GM18868 (cell line): ENCODE results near the gene BCL11B.
"Not testable (repeated sequence)": the region's sequence is repeated elsewhere in the genome, so short reads cannot be mapped to it uniquely, and the experiment has no call there.

Source experiments
- ATAC-seq: cut with Tn5 transposase; IDR thresholded peaks from one replicate; pipeline ENCODE4 v1.9.1; 2021; ENCODE audit warnings: mild to moderate bottlenecking, moderate library complexity; ENCODE audit not compliant: unreplicated experiment

The BCL11B gene

DNA sequence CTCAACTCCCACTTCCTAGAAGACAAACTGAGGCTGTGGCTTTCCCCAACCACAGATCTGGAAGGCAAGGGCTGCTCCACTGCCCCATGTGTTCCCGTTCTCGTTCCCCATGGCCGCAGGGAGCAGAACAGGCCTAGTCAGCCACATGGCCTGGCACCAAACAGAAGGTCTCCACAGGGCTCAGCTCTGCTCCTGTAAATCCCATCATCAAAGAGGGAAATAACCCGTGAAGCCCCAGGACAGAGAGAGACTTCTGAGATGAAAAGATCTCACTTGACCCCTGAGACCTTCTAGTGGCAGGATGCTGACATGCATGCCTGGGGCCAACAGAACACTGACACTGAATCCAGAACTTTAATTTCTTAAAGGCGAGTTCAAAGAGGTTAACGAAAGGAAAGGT lies 68.9 kb downstream of the BCL11B start:
- no peak for ATAC-seq

DNA sequence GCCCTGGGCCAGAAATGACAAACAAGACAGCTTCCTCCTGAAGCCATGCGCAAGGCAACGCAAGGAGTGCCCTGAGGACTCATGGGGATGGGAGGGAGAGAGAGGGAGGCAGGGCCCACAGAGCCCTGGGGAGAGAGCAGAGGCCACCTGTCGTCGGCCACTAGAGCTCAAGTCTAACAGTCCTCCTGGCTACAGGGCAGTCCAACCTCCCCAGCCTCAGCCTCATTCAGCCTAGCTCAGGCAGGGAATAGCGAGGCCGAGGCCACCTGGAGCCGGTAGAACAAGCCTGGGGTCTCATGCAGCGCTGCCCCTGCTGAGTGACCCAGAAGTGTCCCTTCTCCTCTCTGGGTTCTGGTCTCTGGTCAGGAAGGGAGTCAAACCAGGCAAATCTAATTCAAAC lies 69.5 kb downstream of the BCL11B start:
- ATAC-seq: no peak

DNA sequence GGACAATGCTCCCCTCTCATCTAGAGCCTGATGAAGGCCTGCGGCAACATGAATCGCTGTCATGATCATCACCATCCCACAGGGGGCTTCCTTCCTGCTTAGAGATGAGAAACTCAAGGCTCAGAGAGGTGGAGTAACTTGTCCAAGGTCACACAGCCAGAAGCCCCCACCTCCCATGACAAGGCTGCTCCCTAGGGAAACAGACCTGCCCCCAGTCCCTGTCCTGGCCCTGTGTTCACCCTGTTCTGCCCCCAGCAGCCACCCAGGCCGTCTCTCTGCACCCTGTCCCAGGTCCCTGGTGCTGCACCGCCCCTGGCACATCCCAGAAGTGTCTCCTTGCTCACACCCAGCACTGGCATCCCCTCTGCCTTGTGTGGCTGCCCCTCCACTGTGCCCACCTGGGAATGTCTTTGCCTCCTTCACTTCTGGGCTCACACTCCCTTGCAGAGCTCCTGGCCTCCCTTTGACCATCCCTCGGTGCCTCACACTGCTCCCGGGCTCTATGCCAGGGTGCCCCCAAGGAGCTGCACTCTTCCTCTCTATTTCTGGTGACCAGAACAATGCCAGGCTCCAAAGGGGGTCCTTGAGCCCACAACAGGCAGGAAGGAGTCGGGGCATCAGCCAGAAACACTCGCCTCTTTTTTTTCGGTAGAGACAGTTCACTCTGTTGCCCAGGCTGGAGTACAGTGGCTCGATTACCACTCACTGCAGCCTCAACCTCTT lies 70.5 kb downstream of the BCL11B start:
- ATAC-seq: no peak

DNA sequence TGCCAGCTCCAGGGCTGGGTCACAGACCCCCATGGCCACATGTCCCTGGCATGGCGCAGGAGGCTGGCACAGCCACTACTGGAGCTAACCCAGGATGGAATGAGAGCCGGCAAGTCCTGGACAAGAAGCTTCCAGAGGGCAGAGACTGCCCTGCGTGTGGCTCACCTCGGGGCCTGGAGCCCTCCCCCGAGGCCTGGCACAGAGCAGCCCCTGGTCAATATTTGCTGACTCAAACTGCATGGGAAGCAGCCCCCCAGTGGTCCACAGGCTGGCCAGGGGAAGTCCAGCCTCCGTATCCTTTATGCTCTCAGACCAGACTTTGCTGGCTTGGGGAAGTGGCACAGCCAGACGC lies 71.4 kb downstream of the BCL11B start:
- ATAC-seq: no peak

DNA sequence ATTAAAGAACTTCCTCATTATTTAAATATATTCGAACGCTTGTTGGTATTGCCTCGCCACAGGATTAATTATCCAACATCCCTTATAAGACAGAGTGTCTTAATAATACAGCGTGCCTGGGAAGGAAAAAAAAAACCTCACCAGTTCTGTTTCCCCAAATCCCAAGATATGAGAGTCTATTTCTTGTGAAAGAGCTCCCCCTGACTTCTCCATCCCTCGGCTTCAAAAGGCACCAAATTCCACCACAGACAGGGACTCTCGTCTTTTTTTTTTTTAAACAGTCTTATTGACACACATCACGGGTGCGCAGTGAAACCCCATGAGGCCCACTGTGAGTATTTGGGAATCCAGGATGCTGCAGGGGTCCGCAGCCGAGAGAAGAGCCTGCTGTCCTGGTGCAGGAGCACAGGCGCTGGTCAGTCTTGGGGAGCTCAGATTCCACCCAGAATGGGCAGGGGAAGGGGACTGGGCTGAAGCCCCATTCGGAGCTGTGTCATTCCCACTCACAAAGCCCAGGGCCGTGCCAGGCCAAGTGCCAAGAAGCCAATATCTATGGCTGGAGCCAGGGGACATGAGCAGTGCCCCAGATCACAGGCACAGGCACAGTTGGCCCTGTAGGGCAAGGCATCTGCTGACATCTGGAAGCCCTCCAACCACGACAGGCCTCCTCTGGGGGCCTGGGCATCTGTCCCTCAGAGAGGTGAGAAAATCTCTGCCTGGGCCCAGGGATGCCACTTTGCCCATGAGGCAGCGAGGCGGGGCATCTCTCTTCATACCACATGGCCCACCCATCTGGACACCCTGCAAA lies 71.9 kb downstream of the BCL11B start:
- no peak for ATAC-seq

DNA sequence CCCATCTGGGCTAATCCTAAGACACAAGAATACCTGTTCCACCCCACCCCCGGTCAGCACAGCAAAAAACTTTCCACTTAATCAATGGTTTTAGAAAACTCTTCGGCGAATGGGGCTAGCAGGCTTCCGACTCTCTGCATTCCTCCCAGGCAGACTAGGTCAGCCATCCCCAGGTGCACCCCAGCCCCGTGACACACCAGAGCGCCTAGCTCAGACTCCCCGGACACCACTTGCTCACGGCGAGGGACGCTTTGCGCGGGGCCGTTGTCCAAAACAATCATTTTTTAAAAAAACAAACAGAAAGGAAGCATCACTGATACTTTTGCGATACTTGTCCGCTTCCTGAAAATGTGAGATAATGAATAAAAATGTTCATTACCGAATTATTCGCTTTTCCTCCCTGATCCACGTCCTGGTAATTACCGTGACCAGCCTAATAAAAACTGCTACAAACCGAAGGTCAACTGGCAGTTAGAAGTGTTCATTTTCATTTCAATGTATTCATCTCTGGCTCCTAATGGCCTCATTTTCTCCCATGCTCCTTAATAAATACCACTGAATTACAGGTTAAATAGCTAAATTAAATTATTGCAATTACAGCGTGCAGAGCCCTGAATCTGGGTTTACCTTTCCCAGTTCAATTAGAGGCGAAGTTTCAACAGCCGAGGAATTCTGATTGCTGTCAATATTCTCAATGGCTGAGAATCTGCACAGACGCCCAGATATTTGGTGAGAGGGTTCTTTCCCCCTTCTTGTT lies 73.1 kb downstream of the BCL11B start:
- no peak for ATAC-seq

DNA sequence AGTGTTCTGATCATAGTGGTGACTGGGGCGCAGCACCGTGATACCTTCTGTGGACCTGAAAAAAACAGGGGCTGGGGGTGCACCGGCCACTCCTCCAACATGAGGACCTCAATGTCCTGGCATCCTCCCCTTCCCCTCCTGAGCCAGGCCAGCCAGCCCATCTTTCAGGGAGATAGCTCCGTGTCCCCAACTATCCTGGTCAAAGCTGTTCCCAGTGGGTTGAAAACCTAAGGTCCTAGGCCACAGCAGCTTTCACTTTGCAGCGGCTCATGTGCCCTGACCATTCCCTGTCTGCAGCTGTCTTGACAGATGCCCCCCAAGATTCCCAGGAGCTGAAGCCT lies 75.7 kb downstream of the BCL11B start:
- ATAC-seq: no peak

DNA sequence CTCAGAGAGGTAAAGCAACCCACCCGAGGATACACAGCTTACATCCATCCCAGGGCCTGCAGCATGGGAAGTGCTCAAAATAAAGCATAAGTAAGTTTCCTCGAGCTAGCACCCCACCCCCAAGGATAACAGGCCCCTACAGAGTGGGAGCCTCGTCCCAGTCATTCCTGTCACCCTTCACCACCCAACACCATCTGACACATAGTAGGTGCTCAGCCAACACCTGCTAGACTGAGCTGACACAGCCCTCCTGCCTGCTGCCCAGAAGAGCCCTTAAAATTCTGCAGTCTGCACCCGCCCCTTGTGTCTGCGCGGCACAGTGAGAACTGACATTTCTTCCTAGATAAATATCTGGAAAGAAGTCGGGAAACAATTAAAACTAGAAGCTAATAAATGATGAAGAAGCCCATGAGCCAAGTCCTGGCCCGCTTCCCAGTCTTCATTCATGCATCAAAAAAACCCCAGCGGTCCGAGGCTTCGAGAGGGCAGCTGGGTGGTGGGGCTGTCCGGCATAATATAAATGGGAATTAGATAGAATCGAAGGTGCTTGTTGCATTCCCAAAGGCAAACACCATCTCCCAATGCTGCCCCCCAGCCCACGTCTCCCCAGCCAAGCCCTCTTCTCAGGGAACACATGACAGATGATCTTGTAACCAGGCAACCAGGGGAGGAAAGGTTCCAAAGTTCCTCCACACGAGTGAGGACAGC lies 76.2 kb downstream of the BCL11B start:
- ATAC-seq: no peak

DNA sequence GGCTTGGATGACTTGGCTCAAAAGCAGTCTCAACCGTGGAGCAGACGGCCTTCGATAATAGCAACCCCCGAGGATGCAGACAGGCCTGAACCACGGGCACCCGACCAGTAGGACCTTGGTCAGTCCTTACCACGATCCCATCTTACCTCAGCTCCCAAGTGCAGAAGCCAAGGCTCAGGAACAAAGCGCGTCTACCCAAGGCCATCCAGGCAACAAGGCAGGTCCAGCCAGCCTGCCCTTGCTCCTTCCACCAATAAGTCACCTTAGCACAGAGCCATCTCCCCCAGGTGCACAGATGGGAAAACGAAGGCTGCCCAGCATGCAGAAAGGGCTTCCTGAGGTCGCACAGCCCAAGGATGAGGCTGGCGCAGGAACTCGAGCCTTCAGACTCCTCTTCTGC lies 77.3 kb downstream of the BCL11B start:
- ATAC-seq: no peak

DNA sequence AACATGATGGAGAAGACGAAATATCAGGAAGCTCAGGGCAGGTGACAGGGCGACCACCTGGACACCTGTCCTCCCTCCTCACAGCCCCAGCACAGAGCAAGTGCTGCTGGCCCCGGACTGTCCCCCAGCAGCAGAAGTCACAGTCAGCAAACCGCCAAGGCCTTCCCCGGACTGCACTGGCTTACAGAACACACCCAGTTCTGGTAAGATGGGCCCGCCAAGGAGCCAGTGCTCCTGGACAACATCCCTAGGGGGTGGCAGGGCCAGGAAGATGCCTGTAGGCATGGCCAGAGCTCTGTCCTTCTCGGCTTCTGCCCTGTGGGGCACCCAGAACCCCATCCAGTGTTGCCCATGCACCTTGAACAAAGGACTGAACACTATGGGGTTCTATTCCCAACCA lies 77.9 kb downstream of the BCL11B start:
- ATAC-seq: no peak

DNA sequence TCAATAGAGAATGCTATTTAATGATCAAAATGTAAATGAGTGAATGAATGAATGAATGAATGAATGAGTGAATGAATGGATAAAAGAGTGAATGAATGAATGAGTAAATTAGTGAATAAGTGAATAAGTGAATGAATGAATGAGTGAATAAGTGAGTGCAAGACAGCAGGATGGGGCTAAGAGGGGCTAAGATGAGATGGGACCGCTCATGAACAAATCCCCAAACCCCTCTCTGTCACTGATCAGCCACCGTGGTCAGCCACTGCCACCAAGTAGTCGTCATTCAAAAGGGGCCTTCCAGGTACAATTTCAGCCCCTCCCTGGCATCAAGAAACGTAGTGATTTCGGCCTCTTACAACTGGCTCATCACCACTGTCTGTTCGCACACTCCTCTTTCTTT lies 79.2 kb downstream of the BCL11B start:
- no peak for ATAC-seq

DNA sequence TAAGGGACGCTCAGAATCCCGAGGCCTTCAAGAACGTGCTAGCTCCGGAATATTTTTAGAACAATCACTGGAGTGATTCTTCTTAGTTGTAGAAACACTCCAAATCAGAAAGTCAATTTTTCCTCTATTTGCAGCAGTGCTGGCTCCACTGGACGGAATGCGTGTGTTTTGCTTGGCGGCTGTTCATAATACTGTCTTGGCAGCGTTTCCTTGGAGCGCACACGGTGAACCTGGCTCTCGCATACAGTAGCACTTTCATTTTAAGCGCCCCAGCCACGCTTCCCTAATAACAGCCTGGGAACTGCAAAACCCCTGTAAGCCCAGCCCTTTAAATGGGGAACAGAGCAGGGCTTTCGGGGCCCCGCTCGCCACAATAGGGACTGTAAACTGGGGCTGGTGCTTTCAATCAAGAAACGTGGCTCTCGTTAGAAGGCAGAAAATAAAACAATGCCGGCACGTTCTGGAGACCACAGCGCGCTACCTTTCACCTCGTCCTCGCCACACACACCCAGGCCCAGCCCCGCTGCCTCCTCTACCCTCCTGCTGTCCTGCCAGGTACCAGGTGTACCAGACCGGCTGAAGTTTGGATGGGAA lies 79.9 kb downstream of the BCL11B start:
- no peak for ATAC-seq

DNA sequence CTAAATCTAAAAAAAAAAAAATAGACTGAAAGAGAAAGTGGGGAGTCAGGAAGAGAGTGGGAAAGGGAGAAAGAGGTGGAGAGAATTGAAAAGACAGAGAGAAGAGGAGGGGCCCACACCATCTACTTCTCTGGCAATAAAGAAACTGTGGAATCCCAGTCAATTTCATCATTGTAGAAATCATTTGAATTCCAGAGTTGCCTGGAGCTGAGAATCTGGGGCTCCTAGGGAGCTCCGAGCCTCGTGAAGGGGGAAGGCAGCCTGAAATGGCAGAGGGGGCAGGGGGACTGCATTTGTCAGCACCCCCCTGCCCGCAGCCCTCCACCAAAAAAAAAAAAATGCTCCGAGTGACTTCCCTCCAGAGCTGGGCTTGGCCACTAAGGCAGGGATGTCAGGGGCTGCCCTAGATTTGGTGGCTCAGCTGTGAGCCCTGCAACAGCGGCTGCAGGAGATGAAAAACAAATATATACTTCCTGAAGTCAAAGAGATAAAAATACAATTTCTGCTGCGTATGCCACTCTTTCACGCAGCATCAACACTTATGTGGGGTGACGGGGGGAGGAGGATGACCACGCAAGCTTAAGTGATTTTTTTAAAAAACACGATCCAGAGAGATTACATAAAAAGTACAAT lies 80.5 kb downstream of the BCL11B start:
- no peak for ATAC-seq

DNA sequence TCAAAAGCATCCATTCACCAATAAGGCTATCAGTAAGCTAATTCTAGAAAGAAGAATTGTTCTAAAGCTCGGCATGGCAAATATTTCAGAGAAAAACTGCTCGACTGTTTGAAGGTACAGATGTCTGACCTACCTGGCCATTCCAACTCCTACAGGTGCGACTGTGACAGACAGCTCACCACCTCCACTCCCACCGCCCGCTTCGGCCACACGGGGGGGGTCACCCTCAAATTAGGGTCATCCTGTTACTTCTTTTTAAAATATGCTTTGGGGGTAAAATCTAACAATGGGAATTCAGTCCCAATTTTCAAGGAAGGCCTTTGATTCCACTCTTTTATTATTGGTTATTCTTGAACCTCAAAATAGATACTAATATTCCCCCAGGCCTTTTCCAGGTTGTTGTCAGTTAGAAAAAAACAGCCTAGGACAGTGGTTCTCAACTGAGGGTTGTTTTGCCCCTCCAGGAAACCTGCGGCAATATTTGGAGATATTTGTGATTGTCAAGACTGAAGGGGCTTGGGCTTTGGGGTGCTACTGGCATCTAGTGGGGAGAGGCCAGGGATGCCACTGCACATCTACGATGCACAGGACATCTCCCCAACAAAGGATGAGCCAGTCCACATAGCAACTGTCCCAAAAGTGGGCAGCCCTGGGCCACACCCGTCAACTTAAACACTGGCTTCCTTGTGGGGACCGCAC lies 81.2 kb downstream of the BCL11B start:
- ATAC-seq: no peak

DNA sequence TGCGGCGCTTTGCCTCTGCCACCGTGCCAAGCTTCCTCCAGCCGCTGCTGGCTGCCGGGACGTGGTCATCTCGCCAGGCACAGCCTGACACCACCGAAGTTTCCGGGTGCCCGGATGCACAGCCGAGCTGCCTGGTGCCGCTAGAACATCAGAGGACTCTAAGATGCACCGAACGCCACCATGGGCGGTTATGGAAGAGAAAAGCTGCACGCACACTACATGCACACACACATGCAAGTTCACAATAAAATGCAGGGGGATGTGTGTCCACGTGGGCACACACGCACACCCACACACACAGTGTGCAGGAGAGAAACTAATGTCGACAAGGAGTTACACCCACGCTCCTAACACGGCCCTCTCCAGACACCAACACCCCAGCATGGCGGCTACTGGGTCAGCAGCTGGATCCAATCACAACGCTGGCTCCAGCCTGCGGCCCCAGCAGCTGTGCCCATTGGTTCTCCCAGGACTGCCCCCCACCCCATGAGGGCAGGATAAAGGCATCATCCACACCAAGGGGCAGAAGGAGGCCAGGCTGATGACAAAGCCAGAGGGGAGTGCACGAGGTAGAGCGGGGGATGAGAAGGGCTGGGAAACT lies 82.7 kb downstream of the BCL11B start:
- no peak for ATAC-seq

DNA sequence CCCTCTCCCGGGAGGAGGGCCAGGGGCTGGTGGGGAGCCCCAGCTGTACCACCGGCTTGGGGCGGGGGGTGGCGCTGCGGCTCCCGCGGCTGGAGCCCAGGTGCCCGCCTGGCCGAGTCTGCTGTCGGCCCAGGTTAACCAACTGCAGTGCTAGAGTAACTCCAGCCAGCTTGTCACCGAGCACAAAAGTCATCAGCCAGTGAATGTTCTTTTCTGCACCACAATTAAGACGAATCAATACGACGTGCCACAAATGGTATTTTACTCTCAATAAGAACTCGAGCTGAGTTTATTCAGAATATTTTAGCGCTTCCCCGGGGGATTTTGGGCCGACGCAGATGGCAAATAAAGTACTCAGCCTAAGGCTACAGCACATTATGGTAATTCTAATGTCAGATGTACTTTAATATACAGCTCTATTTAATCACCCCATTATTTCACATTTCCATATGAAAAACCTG lies 83.2 kb downstream of the BCL11B start:
- ATAC-seq: no peak

DNA sequence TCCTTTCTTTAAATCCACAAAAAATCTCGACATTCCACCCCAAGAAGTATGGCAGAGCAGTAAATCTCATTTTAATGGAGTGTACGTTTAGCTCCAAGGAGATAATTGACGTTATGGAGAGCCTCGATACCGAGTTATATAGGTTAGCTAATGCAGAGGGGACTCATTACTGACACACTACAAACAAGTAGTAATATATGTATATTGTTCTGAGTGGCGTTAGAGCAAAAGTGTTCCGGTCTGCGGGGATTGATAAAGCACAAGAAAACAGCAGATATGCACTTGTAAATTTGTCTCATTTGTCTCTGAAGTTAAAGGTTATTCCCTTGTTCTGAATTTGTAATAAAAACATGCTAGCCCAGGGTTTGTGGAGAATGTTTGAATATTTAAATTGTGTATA lies 84.1 kb downstream of the BCL11B start:
- no peak for ATAC-seq

DNA sequence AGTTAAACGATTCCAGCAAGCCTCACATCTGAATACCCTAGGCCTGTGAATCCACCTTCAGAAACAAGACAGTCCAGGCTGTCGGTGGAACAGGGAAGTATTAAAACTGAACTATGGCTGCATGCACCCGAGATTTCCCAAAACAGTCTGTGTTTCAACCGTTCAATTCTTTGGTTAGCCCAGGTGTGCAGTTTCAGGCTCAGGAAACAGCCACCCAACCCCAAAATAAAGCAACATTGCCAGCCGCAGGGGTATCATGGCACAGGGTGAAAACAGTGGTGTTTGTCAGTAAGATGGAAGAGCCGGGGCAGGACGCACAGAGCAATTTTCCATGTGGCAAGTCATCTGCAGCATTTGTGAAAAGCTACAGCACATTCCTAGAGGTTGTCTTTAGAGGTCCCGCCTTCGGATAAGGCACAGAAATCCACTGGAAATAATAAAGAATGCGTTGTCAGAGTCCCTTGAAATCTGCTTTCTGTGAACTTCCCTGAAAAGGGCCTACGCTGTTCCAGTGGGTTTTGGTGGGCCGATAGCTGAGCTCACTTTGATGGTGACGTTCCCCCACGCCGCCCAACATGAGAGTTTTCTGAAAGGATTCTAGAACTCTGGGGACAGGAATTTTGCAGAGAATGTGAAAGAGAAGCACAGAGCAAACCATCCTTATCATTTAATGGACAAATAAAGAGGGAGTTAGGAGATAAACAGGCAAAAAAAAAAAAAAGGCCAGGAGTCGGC lies 84.9 kb downstream of the BCL11B start:
- ATAC-seq: no peak

DNA sequence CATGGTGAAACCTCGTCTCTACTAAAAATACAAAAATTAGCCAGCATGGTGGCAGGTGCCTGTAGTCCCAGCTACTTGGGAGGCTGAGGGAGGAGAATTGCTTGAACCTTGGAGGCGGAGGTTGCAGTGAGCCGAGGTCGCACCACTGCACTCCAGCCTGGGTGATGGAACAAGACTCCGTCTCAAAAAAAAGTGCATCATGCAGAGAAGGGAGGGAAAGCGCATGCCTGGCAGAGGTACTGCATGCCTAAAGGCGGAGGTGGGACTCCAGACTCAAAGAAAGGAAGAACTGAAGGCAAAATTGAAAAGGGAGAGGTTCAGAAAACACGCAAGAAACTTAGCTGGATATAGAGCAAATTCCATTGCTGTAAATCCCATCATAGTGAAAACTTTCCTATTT lies 85.7 kb downstream of the BCL11B start:
- not testable (repeated sequence) for ATAC-seq
